Endothelial cell (in vitro differentiated cells): Measurements from ENCODE around the gene CLDN22. TPM values are rescaled to one million over a fixed set of nuclear protein-coding genes. Genes with fewer than 3 reads are reported as not detected.
"Not testable (repeated sequence)": the region's sequence is repeated elsewhere in the genome, so short reads cannot be mapped to it uniquely, and the experiment has no call there.

Experiments
- DNase-seq: peaks from one replicate; pipeline ENCODE4 v3.0.0; 2021; ENCODE audit warnings: low spot score
- H3K27ac Mint-ChIP-seq: one replicate; pipeline ENCODE4 v1.8.0; 2021; ENCODE audit warnings: mixed read lengths, inconsistent platforms; ENCODE audit not compliant: unreplicated experiment
- H3K27me3 Mint-ChIP-seq: one replicate; pipeline ENCODE4 v1.8.0; 2021; ENCODE audit warnings: mild to moderate bottlenecking, moderate library complexity, mixed read lengths, inconsistent platforms; ENCODE audit not compliant: unreplicated experiment
- H3K36me3 Mint-ChIP-seq: one replicate; pipeline ENCODE4 v1.8.0; 2021; ENCODE audit warnings: mild to moderate bottlenecking, low read depth, mixed read lengths, inconsistent platforms; ENCODE audit not compliant: unreplicated experiment
- H3K4me1 Mint-ChIP-seq: one replicate; pipeline ENCODE4 v1.8.0; 2021; ENCODE audit warnings: mild to moderate bottlenecking, mixed read lengths, inconsistent platforms; ENCODE audit not compliant: unreplicated experiment
- H3K4me3 Mint-ChIP-seq: one replicate; pipeline ENCODE4 v1.8.0; 2021; ENCODE audit warnings: mild to moderate bottlenecking, mixed read lengths, inconsistent platforms; ENCODE audit not compliant: unreplicated experiment
- H3K9me3 Mint-ChIP-seq: one replicate; pipeline ENCODE4 v1.8.0; 2021; ENCODE audit warnings: mixed read lengths, inconsistent platforms; ENCODE audit not compliant: unreplicated experiment
- CTCF ChIP-seq: fragments of 200-600 bp; sonication (generic); IDR thresholded peaks from one replicate; pipeline ENCODE4 v1.5.0; 2021; ENCODE audit warnings: antibody characterized with exemption; ENCODE audit not compliant: unreplicated experiment
- total RNA-seq: library from RNA; stranded (reverse); fragmentation: NEBNext Ultra II Directional; extraction: Animal tissue kit (Norgen Biotek cat#: 25700); gene quantifications from one replicate; pipeline ENCODE4 v1.2.1, GENCODE V29; 2021; ENCODE audit not compliant: unreplicated experiment

The CLDN22 gene
- total RNA-seq, 1 donor from 2014 or later, result not detected

- Mint-ChIP-seq H3K4me1 (peaks cover 8% of the 10 kb centered on the region), H3K27me3 (peaks cover 3% of the 10 kb centered on the region), H3K4me3 (no peak overlapping the region), H3K9me3 (no peaks in the 10 kb centered on the region), H3K36me3 (peaks cover 15% of the 10 kb centered on the region), H3K27ac (no peak overlapping the region)
- DNase-seq, result no peak
- TF ChIP-seq CTCF, result no peak
These were observed 9.2 kb upstream of the CLDN22 start for GRCh38 chr4:183329244-183329643.

GRCh38 chr4:183328832-183329231, 8.8 kb upstream of the CLDN22 start:
- no peak for TF ChIP-seq CTCF
- Mint-ChIP-seq H3K27ac (no peak overlapping the region), H3K36me3 (peaks cover 17% of the 10 kb centered on the region), H3K9me3 (no peaks in the 10 kb centered on the region), H3K27me3 (peaks cover 3% of the 10 kb centered on the region), H3K4me1 (peaks cover 6% of the 10 kb centered on the region), H3K4me3 (no peak overlapping the region)
- no peak for DNase-seq

DNA sequence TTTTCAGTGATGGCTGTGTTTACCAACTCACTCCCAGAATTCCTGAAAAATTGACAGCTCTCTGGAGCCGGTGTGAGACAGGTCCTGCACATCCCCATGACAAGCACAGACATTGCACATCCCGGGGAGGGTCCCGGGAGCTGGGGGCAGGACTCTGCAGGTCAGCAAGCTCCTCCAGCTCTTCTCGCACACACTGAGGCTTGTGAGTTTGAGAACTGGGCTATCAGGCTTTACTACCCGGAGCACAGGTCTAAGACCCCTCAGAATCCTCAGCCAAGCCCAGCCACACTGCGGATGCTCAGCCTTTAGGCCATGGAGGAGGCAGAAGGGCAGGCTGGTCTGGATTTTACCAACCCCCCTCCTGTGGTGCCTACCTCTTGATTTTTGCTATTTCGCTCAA, 7.8 kb upstream of the CLDN22 start:
- Mint-ChIP-seq H3K27me3 (peaks cover 3% of the 10 kb centered on the region), H3K4me1 (peaks cover 13% of the 10 kb centered on the region), H3K4me3 (no peak overlapping the region), H3K36me3 (peaks cover 19% of the 10 kb centered on the region), H3K9me3 (no peaks in the 10 kb centered on the region), H3K27ac (no peak overlapping the region)
- no peak for TF ChIP-seq CTCF
- DNase-seq, result no peak

- no peak for DNase-seq
- Mint-ChIP-seq H3K4me3 (no peak overlapping the region), H3K27me3 (peaks cover 3% of the 10 kb centered on the region), H3K4me1 (peaks cover 19% of the 10 kb centered on the region), H3K36me3 (peaks cover 19% of the 10 kb centered on the region), H3K27ac (no peak overlapping the region), H3K9me3 (no peaks in the 10 kb centered on the region)
- no peak for TF ChIP-seq CTCF
These were observed 6.8 kb upstream of the CLDN22 start for GRCh38 chr4:183326853-183327252.

DNA sequence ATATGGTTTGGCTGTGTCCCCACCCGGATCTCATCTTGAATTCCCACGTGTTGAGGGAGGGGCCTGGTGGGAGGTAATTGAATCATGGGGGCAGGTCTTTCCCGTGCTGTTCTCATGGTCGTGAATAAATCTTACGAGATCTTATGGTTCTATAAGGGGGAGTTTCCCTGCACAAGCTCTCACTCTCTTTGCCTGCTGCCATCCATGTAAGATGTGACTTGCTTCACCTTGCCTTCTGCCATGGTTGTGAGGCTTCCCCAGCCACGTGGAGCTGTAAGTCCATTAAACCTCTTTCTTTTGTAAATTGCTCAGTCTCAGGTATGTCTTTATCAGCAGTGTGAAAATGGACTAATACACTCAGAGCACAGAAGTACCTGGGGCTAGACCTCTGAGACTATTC, 6.3 kb upstream of the CLDN22 start:
- H3K9me3 Mint-ChIP-seq, H3K4me3 Mint-ChIP-seq, H3K27me3 Mint-ChIP-seq, H3K27ac Mint-ChIP-seq, DNase-seq: not testable (repeated sequence)
- H3K4me1 Mint-ChIP-seq, result peaks cover 19% of the 10 kb centered on the region
- H3K36me3 Mint-ChIP-seq, result peaks cover 19% of the 10 kb centered on the region

GRCh38 chr4:183324619-183325018, 4.5 kb upstream of the CLDN22 start:
- no peak for TF ChIP-seq CTCF
- H3K36me3 Mint-ChIP-seq, result peaks cover 19% of the 10 kb centered on the region
- H3K4me1 Mint-ChIP-seq, result peaks cover 19% of the 10 kb centered on the region
- no peak overlapping the region for H3K4me3 Mint-ChIP-seq
- H3K27ac Mint-ChIP-seq, result no peak overlapping the region
- no peaks in the 10 kb centered on the region for H3K9me3 Mint-ChIP-seq
- no peak for DNase-seq
- peaks cover 4% of the 10 kb centered on the region for H3K27me3 Mint-ChIP-seq

DNA sequence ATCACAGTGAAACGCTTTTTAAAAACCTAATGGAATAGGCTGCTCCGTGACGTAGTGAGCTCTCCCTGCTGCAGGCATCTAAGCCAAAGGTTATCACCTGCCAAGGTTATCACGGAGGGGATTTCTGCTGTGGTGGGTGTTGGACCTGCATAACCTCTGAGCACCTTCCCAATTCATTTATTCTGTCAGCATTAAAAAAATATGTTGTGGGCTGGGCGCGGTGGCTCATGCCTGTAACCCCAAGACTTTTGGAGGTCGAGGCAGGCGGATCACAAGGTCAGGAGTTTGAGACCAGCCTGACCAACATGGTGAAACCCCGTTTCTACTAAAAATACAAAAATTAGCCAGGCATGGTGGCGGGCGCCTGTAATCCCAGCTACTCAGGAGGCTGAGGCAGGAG, 4.0 kb upstream of the CLDN22 start:
- peaks cover 19% of the 10 kb centered on the region for H3K4me1 Mint-ChIP-seq
- DNase-seq, H3K9me3 Mint-ChIP-seq, H3K27me3 Mint-ChIP-seq, H3K27ac Mint-ChIP-seq, H3K4me3 Mint-ChIP-seq: not testable (repeated sequence)
- H3K36me3 Mint-ChIP-seq, result peaks cover 19% of the 10 kb centered on the region
